GM23338 (cell line): ENCODE results near the gene ETF1. TPM values are rescaled to one million over a fixed set of nuclear protein-coding genes. Genes with fewer than 3 reads are reported as not detected.

Experiments used
- ATAC-seq: fragments of 200-7000 bp; cut with Tn5 transposase; 3 replicates; pipeline ENCODE4 v1.9.1; 2020
- DNase-seq: peaks from one replicate; pipeline ENCODE4 v3.0.0-alpha.2; 2015; ENCODE audit warnings: low spot score
- H2AFZ ChIP-seq: fragments of 200-600 bp; sonication (generic); 2 replicates; pipeline ENCODE4 v1.8.0; 2016; ENCODE audit warnings: antibody characterized with exemption, mild to moderate bottlenecking, moderate library complexity
- H3F3A ChIP-seq: fragments of 200-600 bp; sonication (generic); replicated peaks from 2 replicates; pipeline ENCODE4 v1.8.0; 2017; ENCODE audit warnings: antibody characterized with exemption, mixed run types, low read depth
- H3K27ac ChIP-seq: fragments of 200-600 bp; sonication (generic); 2 replicates; pipeline ENCODE4 v1.6.1; 2016; ENCODE audit warnings: low read depth
- H3K27me3 ChIP-seq: fragments of 200-600 bp; sonication (generic); 2 replicates; pipeline ENCODE4 v1.8.0; 2016; ENCODE audit warnings: mild to moderate bottlenecking, mixed run types, moderate library complexity; ENCODE audit not compliant: insufficient read depth
- H3K36me3 ChIP-seq: fragments of 200-600 bp; sonication (generic); 2 replicates; pipeline ENCODE4 v1.8.0; 2016; ENCODE audit warnings: mild to moderate bottlenecking; ENCODE audit not compliant: insufficient read depth
- H3K4me1 ChIP-seq: fragments of 200-600 bp; sonication (generic); 2 replicates; pipeline ENCODE4 v1.8.0; 2016; ENCODE audit warnings: mild to moderate bottlenecking, moderate library complexity; ENCODE audit not compliant: insufficient read depth
- H3K4me2 ChIP-seq: fragments of 200-600 bp; sonication (generic); 2 replicates; pipeline ENCODE4 v1.7.1; 2017; ENCODE audit warnings: mixed run types
- H3K4me3 ChIP-seq: fragments of 200-600 bp; sonication (generic); 2 replicates; pipeline ENCODE4 v1.6.1; 2016; ENCODE audit warnings: mixed run types
- H3K79me2 ChIP-seq: fragments of 200-600 bp; sonication (generic); replicated peaks from 2 replicates; pipeline ENCODE4 v1.8.0; 2017; ENCODE audit warnings: mild to moderate bottlenecking; ENCODE audit not compliant: insufficient read depth
- H3K9me2 ChIP-seq: fragments of 200-600 bp; sonication (generic); 2 replicates; pipeline ENCODE4 v1.8.0; 2017; ENCODE audit not compliant: insufficient read depth
- H4K20me1 ChIP-seq: fragments of 200-600 bp; sonication (generic); replicated peaks from 2 replicates; pipeline ENCODE4 v1.8.0; 2017; ENCODE audit warnings: mild to moderate bottlenecking; ENCODE audit not compliant: insufficient read depth
- H3K27ac Mint-ChIP-seq: 2 replicates; pipeline ENCODE4 v1.8.0; 2020; ENCODE audit warnings: inconsistent platforms, mild to moderate bottlenecking, moderate library complexity, mixed read lengths
- H3K27me3 Mint-ChIP-seq: 3 replicates; pipeline ENCODE4 v1.8.0; 2022; ENCODE audit warnings: low read depth, mild to moderate bottlenecking, moderate library complexity, mixed read lengths, inconsistent platforms; ENCODE audit not compliant: insufficient read depth, poor library complexity
- H3K36me3 Mint-ChIP-seq: 3 replicates; pipeline ENCODE4 v1.8.0; 2021; ENCODE audit warnings: low read depth, mild to moderate bottlenecking, inconsistent platforms, moderate library complexity, mixed read lengths
- H3K4me1 Mint-ChIP-seq: 3 replicates; pipeline ENCODE4 v1.8.0; 2020; ENCODE audit warnings: mild to moderate bottlenecking, inconsistent platforms, mixed read lengths
- H3K4me3 Mint-ChIP-seq: 3 replicates; pipeline ENCODE4 v1.8.0; 2021; ENCODE audit warnings: moderate library complexity, mild to moderate bottlenecking, inconsistent platforms, mixed read lengths
- H3K9me3 Mint-ChIP-seq: 3 replicates; pipeline ENCODE4 v1.8.0; 2020; ENCODE audit warnings: moderate library complexity, mild to moderate bottlenecking, inconsistent platforms, mixed read lengths
- CTCF ChIP-seq, 2 experiments: fragments of 200-600 bp in 1 of 2; sonication (generic) in 1 of 2; conservative IDR thresholded peaks; 2 replicates each; pipeline versions ENCODE4 v1.5.1 to v1.6.1; 2016 to 2017; ENCODE audit warnings: antibody characterized with exemption in 2 of 2, low read depth in 2 of 2, mild to moderate bottlenecking in 2 of 2, moderate library complexity in 1 of 2
- EZH2phosphoT487 ChIP-seq: fragments of 200-600 bp; sonication (generic); IDR thresholded peaks from one replicate; pipeline ENCODE4 v1.8.1; 2018; ENCODE audit warnings: antibody characterized with exemption; ENCODE audit not compliant: unreplicated experiment
- NANOG ChIP-seq: IDR thresholded peaks from 2 replicates; pipeline ENCODE4 v1.6.1; 2016; ENCODE audit warnings: antibody characterized with exemption, borderline replicate concordance
- POLR2AphosphoS5 ChIP-seq: IDR thresholded peaks from 2 replicates; pipeline ENCODE4 v1.6.1; 2016; ENCODE audit warnings: antibody characterized with exemption, low read depth
- ZNF114 ChIP-seq: fragments of 250-450 bp; sonication (Bioruptor Pico); IDR thresholded peaks from 2 replicates; pipeline ENCODE4 v1.5.0; 2020; ENCODE audit warnings: mild to moderate bottlenecking, moderate library complexity
- ZNF331 ChIP-seq: fragments of 250-450 bp; sonication (Bioruptor Pico); IDR thresholded peaks from 2 replicates; pipeline ENCODE4 v1.5.0; 2020; ENCODE audit warnings: low read depth, mild to moderate bottlenecking, moderate library complexity
- ZNF462 ChIP-seq: fragments of 250-450 bp; sonication (Bioruptor Pico); IDR thresholded peaks from 2 replicates; pipeline ENCODE4 v1.5.0; 2020; ENCODE audit warnings: mild to moderate bottlenecking, moderate library complexity
- polyA plus RNA-seq: library from polyadenylated mRNA; unstranded; fragments of >200 nt; fragmentation: Nextera tagmentation; extraction: Ambion mirVana; gene quantifications from 2 replicates; pipeline ENCODE4 v1.2.1, GENCODE V29; 2016
- total RNA-seq: library from RNA; depleted of rRNA; stranded (reverse); fragments of >200 nt; shearing (Covaris generic); gene quantifications from 2 replicates; pipeline ENCODE4 v1.2.3, GENCODE V29; 2014

The ETF1 gene
- total and polyA plus RNA-seq, 2 experiments from 2014 or later = 68.9 to 136 TPM

GRCh38 chr5:138554143-138554542 is 11.1 kb upstream of the ETF1 start (continued):
- TF ChIP-seq ZNF462 (no peak), ZNF331 (CRISPR knock-in tag) (no peak), CTCF (conservative IDR thresholded peaks at IDR 0.05; ENCODE audit: low read depth in 2 of 2) (no peak)

GRCh38 chr5:138553437-138554095 is 10.5 kb upstream of the ETF1 start:
- H3K4me1 Mint-ChIP-seq = no peaks in the 10 kb centered on the region
- no peak overlapping the region for H3K27ac Mint-ChIP-seq
- Histone ChIP-seq H3K4me1 (no peaks in the 10 kb centered on the region), H3K4me2 (no peak overlapping the region), H3K27ac (no peak overlapping the region; the same call in 1 of the 2 replicates), H3K36me3 (peaks cover 41% of the 10 kb centered on the region), H3K4me3 (no peak overlapping the region), H4K20me1 (peaks cover 44% of the 10 kb centered on the region), H2AFZ (no peak overlapping the region), H3K27me3 (no peaks in the 10 kb centered on the region), H3K9me2 (no peaks in the 10 kb centered on the region), H3K79me2 (peaks cover 28% of the 10 kb centered on the region), H3F3A (peaks cover 57% of the 10 kb centered on the region)
- H3K4me3 Mint-ChIP-seq = no peak overlapping the region
- H3K36me3 Mint-ChIP-seq = peaks cover 66% of the 10 kb centered on the region
- no peaks in the 10 kb centered on the region for H3K9me3 Mint-ChIP-seq
- DNase-seq = no peak
- peaks cover 11% of the 10 kb centered on the region for H3K27me3 Mint-ChIP-seq
- no peak for ATAC-seq
- TF ChIP-seq ZNF114 (CRISPR knock-in tag) (no peak), ZNF462 (no peak), POLR2AphosphoS5 (peak; percentile 38), NANOG (no peak), EZH2phosphoT487 (no peak)
